Fibroblast of peridontal ligament (primary cell): ENCODE data around the gene GOLGA8A.
A peak's percentile ranks its signal among the peaks of the same experiment; 100 is the strongest.
"Not testable (repeated sequence)": the region's sequence is repeated elsewhere in the genome, so short reads cannot be mapped to it uniquely, and the experiment has no call there.

Source experiments
- DNase-seq: peaks from one replicate; pipeline ENCODE4 v3.0.0-alpha.2; 2010; ENCODE audit errors: extremely low read depth

Gene GOLGA8A, protein sequence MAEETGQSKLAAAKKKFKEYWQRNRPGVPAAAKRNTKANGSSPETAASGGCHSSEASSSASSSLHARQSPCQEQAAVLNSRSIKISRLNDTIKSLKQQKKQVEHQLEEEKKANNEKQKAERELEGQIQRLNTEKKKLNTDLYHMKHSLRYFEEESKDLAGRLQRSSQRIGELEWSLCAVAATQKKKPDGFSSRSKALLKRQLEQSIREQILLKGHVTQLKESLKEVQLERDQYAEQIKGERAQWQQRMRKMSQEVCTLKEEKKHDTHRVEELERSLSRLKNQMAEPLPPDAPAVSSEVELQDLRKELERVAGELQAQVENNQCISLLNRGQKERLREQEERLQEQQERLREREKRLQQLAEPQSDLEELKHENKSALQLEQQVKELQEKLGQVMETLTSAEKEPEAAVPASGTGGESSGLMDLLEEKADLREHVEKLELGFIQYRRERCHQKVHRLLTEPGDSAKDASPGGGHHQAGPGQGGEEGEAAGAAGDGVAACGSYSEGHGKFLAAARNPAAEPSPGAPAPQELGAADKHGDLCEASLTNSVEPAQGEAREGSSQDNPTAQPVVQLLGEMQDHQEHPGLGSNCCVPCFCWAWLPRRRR

GRCh38 chr15:34437687-34438086 lies at the start of gene GOLGA8A:
GOLGA8A (minus strand) TSS chr15:34437808; CDS start chr15:34389691, 48,117 bp downstream.
- DNase-seq = peak; percentile 56

DNA sequence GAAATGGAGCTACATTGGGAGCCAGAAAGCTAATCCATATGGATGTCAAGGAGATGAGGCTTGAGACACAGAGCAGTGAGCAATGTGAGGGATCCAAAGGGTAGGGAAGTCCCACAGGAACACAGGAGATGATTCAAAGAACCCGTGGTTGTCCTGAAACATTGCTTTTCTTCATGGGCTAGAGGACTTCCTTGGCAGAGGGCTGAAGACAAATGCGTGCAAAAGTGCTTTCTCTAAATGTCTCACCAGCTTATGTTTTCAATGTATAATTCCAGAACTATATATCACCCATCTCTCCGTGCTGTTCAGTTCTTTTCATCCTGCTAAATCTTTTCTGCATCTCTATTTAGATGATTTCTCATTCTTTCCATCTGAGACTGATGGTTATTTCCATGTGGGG lies 46.0 kb upstream of the GOLGA8A start:
- no peak for DNase-seq

GRCh38 chr15:34481370-34481769 lies 43.8 kb upstream of the GOLGA8A start:
- DNase-seq = no peak

DNA sequence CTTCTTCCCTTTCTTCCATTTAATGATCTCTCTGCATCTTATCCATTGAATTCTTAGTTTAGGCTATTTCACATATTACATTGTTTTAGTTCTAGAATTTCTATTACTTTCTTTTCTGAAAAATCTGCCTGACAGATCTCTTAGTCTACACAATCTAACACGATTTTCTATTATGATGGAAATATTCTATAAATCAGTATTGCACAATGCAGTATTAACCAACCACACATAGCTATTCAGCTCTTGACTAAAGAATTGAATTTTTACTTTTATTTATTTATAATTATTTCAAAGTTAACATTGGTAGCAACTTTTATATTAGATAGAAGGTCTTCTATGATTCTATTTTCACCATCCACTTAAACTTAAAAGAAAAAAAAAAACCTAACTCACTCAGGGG lies 36.2 kb upstream of the GOLGA8A start:
- no peak for DNase-seq

DNA sequence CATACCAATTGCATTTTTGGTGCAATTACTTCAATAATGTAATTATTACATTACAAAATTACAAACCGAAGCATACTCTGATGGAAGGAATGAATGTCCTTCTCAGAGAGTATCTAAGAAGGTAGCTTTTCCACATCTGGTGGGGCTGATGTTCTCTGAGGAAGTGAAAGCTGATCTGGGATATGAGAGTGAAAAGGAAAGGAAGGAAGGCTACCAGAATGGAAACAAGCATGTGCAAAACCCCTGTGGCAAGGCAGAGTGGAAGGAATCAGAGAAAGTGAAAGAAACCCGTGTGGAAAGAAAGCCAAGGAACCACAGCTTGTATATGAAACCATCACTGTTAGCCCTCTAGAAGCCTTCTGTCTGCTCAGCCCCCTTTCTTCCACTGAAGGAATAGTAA lies 35.3 kb upstream of the GOLGA8A start:
- no peak for DNase-seq

- no peak for DNase-seq
Observed at GRCh38 chr15:34470892-34471291, 33.3 kb upstream of the GOLGA8A start.

DNA sequence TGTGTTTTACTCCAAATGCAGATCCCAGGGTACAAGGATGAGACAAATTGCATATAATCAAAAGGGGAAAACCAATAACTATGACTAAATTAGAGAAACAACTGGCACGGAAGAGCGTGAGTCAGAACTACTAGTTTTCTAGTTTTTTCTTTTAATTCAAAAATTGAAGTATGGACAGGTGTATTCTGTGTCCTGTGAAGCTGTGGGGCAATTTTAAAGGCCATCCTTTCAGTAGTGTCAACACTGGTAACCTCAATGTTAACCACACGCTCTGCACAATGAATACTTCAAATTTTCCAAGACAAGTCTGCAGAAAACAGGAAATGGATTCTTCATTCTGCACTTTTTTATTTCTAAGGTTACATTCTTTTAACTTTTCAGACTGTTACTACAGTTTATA lies 32.5 kb upstream of the GOLGA8A start:
- DNase-seq = no peak

GRCh38 chr15:34461730-34462129 lies 24.1 kb upstream of the GOLGA8A start:
- no peak for DNase-seq

GRCh38 chr15:34460451-34460850 lies 22.8 kb upstream of the GOLGA8A start:
- no peak for DNase-seq

GRCh38 chr15:34456658-34457057 lies 19.1 kb upstream of the GOLGA8A start:
- no peak for DNase-seq

- no peak for DNase-seq
Observed at GRCh38 chr15:34442891-34443290, 5.3 kb upstream of the GOLGA8A start.

GRCh38 chr15:34439878-34440277 lies 2.3 kb upstream of the GOLGA8A start:
- no peak for DNase-seq

DNA sequence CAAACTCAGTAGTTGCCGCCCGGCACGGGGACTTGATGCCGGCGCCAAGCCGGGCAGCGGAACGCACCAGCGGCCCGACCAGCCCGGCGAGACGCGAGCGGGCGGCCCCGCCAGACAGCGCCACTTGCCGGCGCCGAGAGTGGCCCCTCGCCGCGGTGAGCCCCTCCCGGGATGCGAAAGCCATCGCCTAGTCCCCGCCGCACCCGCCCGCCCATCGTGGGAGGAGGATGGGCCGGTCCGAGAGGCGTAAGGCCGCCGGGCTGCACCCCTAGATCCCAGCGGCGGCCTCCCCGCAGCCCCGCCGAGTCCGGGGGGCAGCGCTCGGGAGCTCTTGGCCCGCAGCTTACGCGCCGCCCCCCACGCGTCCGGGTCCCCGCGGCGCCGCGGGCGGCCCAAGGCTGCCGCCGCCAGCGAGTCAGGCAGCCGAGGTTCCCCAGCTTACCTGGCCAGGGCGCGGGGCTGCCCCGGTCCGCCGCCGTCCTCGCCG lies 609 bp downstream of the GOLGA8A start:
- DNase-seq = peak; percentile 12

- DNase-seq = peak; percentile 12
Observed at GRCh38 chr15:34436126-34436955, 1.3 kb downstream of the GOLGA8A start.

DNA sequence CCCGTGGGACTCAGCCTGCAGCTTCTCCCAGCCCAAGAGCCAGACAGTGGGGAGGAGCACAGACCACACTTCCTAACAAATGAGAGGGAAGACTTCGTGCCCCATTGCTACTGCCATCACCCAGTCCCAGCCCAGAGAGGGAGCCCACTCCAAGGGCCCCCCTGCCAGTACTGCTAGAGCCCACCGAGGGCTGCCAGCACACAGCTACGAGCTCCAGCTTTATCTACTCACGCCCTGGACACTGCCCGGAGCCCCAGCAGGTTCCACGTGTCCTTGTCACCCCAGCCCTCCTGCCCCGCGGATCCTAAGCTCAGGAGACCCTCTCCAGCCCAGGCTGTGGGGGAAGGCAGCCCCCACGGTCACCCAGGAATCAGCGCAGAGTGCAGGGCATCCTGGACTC lies 1.9 kb downstream of the GOLGA8A start:
- DNase-seq = no peak

GRCh38 chr15:34434627-34435305 lies 2.8 kb downstream of the GOLGA8A start:
- DNase-seq = no peak

- not testable (repeated sequence) for DNase-seq
Observed at GRCh38 chr15:34433956-34434626, 3.5 kb downstream of the GOLGA8A start.

- peak; percentile 2 for DNase-seq
Observed at GRCh38 chr15:34430642-34431041, 7.0 kb downstream of the GOLGA8A start.

DNA sequence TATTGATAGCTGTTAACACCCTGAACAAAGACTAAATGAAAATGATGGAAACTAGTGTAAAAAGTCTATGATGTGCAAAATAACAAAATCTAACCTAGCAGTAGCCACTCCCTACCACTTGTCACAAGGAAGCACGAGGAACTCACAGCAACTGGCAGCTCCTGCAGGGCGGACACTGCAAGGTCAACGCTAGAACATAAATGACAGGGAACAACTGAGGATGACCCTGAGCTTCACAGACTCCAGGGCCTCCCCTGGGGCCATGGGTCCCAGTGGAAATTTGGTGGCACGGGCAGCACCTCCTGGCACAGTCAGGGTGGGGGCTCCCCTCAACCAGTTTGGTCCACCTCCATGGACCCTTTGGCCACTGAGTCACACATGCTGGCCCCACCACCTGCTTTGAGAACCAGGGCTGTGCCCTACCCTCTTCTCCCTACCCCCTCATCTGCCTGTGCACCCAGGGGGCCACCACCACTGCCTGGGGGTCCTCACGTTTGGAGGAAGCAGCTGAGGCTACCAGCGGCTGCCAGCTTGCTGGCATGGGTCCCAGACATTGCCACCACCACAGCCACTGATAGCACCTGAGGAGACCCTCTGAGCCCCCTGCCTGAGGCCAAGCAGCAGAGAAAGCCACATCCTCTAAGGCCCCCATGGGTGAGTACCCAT lies 14.1 kb downstream of the GOLGA8A start:
- DNase-seq = not testable (repeated sequence)

- not testable (repeated sequence) for DNase-seq
Observed at GRCh38 chr15:34420953-34421352, 16.7 kb downstream of the GOLGA8A start.

DNA sequence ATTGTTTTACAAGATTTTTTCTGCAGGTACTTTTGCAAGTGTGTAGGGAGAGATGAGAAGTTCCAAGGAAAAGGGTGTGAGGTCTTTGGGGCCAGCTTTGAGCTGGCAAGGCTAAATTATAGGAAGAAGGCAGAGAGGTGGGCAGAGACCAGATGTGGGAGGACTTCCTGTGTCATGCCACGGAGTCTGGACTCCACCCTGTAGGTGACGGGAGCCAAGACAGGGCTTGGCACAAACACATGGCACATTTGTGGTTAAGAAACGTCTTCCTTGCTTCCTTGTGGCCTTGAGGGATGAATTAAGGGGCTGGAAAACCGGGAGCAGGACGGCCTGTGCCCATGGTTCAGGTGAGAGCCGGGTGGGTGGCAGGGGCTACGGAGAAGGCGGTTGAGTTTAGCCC lies 19.2 kb downstream of the GOLGA8A start:
- not testable (repeated sequence) for DNase-seq
